HEK293T (cell line): ENCODE data around the gene CNGA4.

Experiments used
- CTCF ChIA-PET: fragments of 350-600 bp; formaldehyde crosslinking; extraction: SDS; loops from one replicate; lab custom pipeline; 2021; ENCODE audit warnings: antibody characterized with exemption, inconsistent platforms; lab: Yijun Ruan, JAX
- POLR2A ChIA-PET: fragments of 350-600 bp; formaldehyde crosslinking; extraction: SDS; loops from one replicate; lab custom pipeline; 2020; ENCODE audit warnings: antibody characterized with exemption, inconsistent platforms; lab: Yijun Ruan, JAX
- DNase-seq: peaks from one replicate; pipeline ENCODE4 v3.0.0; 2012; ENCODE audit warnings: mixed read lengths; ENCODE audit errors: extremely low spot score
- ARNT ChIP-seq: fragments of 450-650 bp; IDR thresholded peaks from 2 replicates; pipeline ENCODE4 v1.6.1; 2017; ENCODE audit warnings: mild to moderate bottlenecking
- BHLHE40 ChIP-seq: fragments of 450-650 bp; IDR thresholded peaks from 2 replicates; pipeline ENCODE4 v1.6.1; 2016; ENCODE audit warnings: mild to moderate bottlenecking, moderate library complexity, borderline replicate concordance
- CTBP1 ChIP-seq: fragments of 450-650 bp; IDR thresholded peaks from 2 replicates; pipeline ENCODE4 v1.6.1; 2016; ENCODE audit warnings: borderline replicate concordance
- ELF4 ChIP-seq: fragments of 450-650 bp; IDR thresholded peaks from 2 replicates; pipeline ENCODE4 v1.6.1; 2017; ENCODE audit warnings: antibody characterized with exemption
- FOXA1 ChIP-seq: fragments of 450-650 bp; IDR thresholded peaks from 2 replicates; pipeline ENCODE4 v1.6.1; 2016; ENCODE audit warnings: mild to moderate bottlenecking
- FOXK2 ChIP-seq: fragments of 450-650 bp; IDR thresholded peaks from 2 replicates; pipeline ENCODE4 v1.6.1; 2016; ENCODE audit warnings: mild to moderate bottlenecking
- FOXM1 ChIP-seq: fragments of 450-650 bp; IDR thresholded peaks from 2 replicates; pipeline ENCODE4 v1.6.1; 2017; ENCODE audit warnings: mild to moderate bottlenecking, borderline replicate concordance
- HDGF ChIP-seq: fragments of 450-650 bp; IDR thresholded peaks from 2 replicates; pipeline ENCODE4 v1.6.1; 2017; ENCODE audit warnings: antibody characterized with exemption, borderline replicate concordance
- L3MBTL2 ChIP-seq: fragments of 450-650 bp; conservative IDR thresholded peaks from 2 replicates; pipeline ENCODE4 v1.6.1; 2016; ENCODE audit warnings: mild to moderate bottlenecking
- LEF1 ChIP-seq: fragments of 450-650 bp; IDR thresholded peaks from 2 replicates; pipeline ENCODE4 v1.6.1; 2017; ENCODE audit warnings: mild to moderate bottlenecking, borderline replicate concordance
- NFRKB ChIP-seq: fragments of 450-650 bp; IDR thresholded peaks from 2 replicates; pipeline ENCODE4 v1.6.1; 2016; ENCODE audit warnings: mild to moderate bottlenecking, moderate library complexity
- PKNOX1 ChIP-seq: fragments of 450-650 bp; IDR thresholded peaks from 2 replicates; pipeline ENCODE4 v1.6.1; 2016
- SP1 ChIP-seq: fragments of 450-650 bp; IDR thresholded peaks from 2 replicates; pipeline ENCODE4 v1.6.1; 2017
- SUZ12 ChIP-seq: fragments of 450-650 bp; IDR thresholded peaks from 2 replicates; pipeline ENCODE4 v1.6.1; 2016; ENCODE audit warnings: mild to moderate bottlenecking
- TARDBP ChIP-seq: fragments of 450-650 bp; IDR thresholded peaks from 2 replicates; pipeline ENCODE4 v1.6.1; 2016
- ZNF384 ChIP-seq: fragments of 450-650 bp; IDR thresholded peaks from 2 replicates; pipeline ENCODE4 v1.6.1; 2016

Gene CNGA4

GRCh38 chr11:6251120-6251733 is 12.3 kb downstream of the CNGA4 start:
- TF ChIP-seq SP1, result no peak
- TF ChIP-seq L3MBTL2, result no peak
- no peak for TF ChIP-seq CTBP1
- ChIA-PET CTCF (interaction anchor here (0.7 to 2.3 kb wide), 14 partner anchors 9 to 112 kb away, joined by 3 to 22 read pairs (median 4); partner anchors contain the start of genes CCKBR, CNGA4 and FHIP1B), POLR2A (interaction anchor here (0.8 to 1.5 kb wide), 3 partner anchors 9 to 16 kb away, joined by 3 to 7 read pairs (median 4); partner anchors contain the start of genes CCKBR and FHIP1B)
- peak; percentile 80 for DNase-seq

GRCh38 chr11:6251990-6252473 is 13.1 kb downstream of the CNGA4 start:
- TF ChIP-seq FOXM1 (no peak), L3MBTL2 (no peak), NFRKB (no peak), ARNT (no peak), SUZ12 (no peak), ZNF384 (no peak), CTBP1 (no peak), HDGF (no peak), SP1 (no peak)
- ChIA-PET POLR2A (interaction anchor here (0.8 kb wide), 1 partner anchor 17 kb away, joined by 3 read pairs; the partner anchor contains the start of gene FHIP1B), CTCF (interaction anchor here (0.8 to 2.3 kb wide), 8 partner anchors 15 to 111 kb away, joined by 3 to 22 read pairs (median 4); partner anchors contain the start of gene FHIP1B)
- DNase-seq, result no peak

DNA sequence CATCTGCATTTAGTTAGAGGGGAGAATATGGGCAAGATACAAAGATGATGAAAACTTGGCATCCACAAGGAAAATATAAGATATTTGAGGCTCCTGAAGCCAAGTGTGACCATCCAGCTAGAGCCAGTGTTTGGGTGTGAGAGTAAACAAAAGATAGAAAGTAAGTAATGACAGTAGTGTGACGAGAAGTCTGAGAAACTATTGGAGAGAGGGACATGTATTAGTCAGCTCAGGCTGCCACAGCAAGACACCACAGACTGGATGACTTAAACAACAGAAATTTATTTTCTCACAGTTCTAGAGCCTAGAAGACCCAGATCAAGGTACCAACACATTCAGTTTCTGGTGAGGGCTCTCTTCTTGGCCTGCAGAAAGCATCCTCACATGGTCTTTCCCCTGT is 14.3 kb downstream of the CNGA4 start:
- ChIA-PET POLR2A (no interaction called here), CTCF (interaction anchor here (1.1 to 1.5 kb wide), 2 partner anchors 62 to 101 kb away, joined by 4 to 6 read pairs; no protein-coding TSS in a partner anchor)
- TF ChIP-seq BHLHE40 (no peak), CTBP1 (no peak), PKNOX1 (no peak), ARNT (no peak), SP1 (no peak), FOXM1 (no peak), HDGF (no peak), TARDBP (no peak), L3MBTL2 (no peak), LEF1 (no peak), ELF4 (no peak), FOXA1 (no peak), FOXK2 (no peak), SUZ12 (no peak), ZNF384 (no peak), NFRKB (no peak)
- DNase-seq, result no peak

DNA sequence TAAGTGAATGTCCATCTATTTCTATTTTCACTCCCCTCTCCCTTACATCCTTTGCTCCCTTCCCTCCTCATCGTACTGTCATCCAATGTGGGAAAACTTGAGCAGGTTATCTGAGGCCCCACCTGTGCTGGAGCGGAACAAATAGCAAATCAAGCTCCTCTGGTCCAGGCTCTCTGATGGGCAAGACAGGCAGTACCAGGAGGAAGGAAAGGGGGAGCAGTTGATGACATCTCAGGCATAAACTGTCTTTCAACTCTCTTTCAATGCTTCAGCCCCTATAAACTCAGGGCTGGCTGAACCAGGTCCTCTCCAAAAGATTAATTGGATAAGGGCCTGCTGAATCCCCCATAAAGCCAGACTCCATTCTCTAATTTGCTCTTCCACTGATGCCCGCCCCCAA is 19.3 kb downstream of the CNGA4 start:
- TF ChIP-seq SP1, result no peak
- no peak for TF ChIP-seq TARDBP
- no peak for TF ChIP-seq CTBP1
- TF ChIP-seq L3MBTL2, result no peak
- TF ChIP-seq SUZ12, result no peak
- TF ChIP-seq HDGF, result no peak
- no peak for TF ChIP-seq PKNOX1
- TF ChIP-seq ARNT, result no peak
- TF ChIP-seq ELF4, result no peak
- no peak for TF ChIP-seq NFRKB
- TF ChIP-seq FOXK2, result no peak
- TF ChIP-seq FOXA1, result no peak
- TF ChIP-seq ZNF384, result no peak
- TF ChIP-seq FOXM1, result no peak
- TF ChIP-seq BHLHE40, result no peak
- TF ChIP-seq LEF1, result no peak
- ChIA-PET POLR2A (interaction anchor here (4.6 kb wide), 1 partner anchor 23 kb away, joined by 18 read pairs; the partner anchor contains the start of gene FHIP1B), CTCF (interaction anchor here (0.5 to 1.5 kb wide), 4 partner anchors 9 to 105 kb away, joined by 3 to 6 read pairs (median 3); no protein-coding TSS in a partner anchor)
- no peak for DNase-seq

DNA sequence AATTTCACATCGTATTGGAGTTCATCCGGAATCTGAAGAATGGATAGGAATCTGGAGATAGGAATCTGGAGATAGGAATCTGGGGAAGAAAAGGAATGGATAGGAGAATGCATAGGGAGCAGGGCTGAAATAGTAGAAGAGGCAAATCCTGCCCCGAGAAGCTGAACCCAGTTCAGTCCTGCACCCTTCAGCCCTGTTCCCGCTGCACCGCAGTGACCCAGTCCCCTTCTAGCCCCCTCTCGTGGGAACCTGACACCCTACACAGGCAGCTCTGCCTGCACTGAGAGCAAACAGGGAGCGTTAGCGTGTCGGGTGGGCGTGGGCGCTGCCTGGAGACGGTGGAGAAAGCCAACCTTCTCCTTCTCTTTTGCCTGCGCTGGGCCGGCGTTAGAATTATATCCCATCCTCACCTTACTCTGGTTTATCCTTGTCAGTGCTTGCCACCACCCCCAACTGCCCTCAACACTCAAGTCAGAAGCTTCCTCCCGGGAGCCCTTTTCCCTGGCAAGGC is 19.7 kb downstream of the CNGA4 start:
- ChIA-PET POLR2A (interaction anchor here (4.6 kb wide), 1 partner anchor 23 kb away, joined by 18 read pairs; the partner anchor contains the start of gene FHIP1B), CTCF (interaction anchor here (0.5 to 1.8 kb wide), 5 partner anchors 9 to 104 kb away, joined by 3 to 6 read pairs (median 3); no protein-coding TSS in a partner anchor)
- DNase-seq, result peak; percentile 14
- no peak for TF ChIP-seq ARNT

DNA sequence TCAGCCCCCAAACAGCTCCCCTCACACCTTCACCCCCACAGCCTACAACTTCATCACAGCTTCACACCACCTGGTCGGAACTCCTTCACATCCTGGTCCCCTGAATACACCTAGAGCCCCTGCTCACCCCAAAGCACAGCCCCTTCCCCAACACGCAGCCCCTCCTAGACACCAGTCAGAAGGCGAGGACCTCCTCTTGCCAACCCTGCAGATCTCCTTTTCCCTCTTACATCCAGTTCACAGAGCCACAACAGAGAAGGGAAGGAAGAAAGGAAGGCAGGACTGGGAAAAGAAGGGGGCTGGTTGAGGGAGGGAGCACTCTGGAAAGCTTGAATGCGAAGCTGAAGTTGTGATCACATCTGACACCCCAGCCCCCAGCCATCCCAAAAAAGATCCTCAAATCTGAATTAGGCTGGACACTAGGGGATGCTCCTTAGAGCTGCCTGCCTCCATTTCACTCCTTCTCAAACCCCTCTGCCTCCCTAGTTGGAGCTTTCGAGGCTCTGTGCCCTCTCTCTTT is 21.4 kb downstream of the CNGA4 start:
- TF ChIP-seq TARDBP (no peak), FOXK2 (no peak), SUZ12 (no peak), LEF1 (no peak), SP1 (no peak), ELF4 (no peak), CTBP1 (no peak), HDGF (no peak), ZNF384 (no peak), PKNOX1 (no peak), FOXA1 (no peak), L3MBTL2 (no peak), BHLHE40 (no peak), ARNT (no peak), FOXM1 (no peak), NFRKB (no peak)
- ChIA-PET POLR2A (interaction anchor here (1.6 to 4.6 kb wide), 2 partner anchors 9 to 25 kb away, joined by 4 to 18 read pairs; partner anchors contain the start of gene FHIP1B), CTCF (interaction anchor here (0.9 to 1.8 kb wide), 2 partner anchors 9 to 103 kb away, joined by 4 to 5 read pairs; no protein-coding TSS in a partner anchor)
- DNase-seq, result no peak
